22Rv1 (cell line): ENCODE results near the gene SULT4A1.

ENCODE experiments used
- CTCF ChIP-seq: fragments of 450-650 bp; IDR thresholded peaks from 2 replicates; pipeline ENCODE4 v1.5.1; 2017; ENCODE audit warnings: mild to moderate bottlenecking
- ZFX ChIP-seq: fragments of 450-650 bp; IDR thresholded peaks from 2 replicates; pipeline ENCODE4 v1.6.1; 2017; ENCODE audit warnings: antibody characterized with exemption, borderline replicate concordance

GRCh38 chr22:43828998-43829782 is 33.1 kb downstream of the SULT4A1 start:
- TF ChIP-seq CTCF (no peak), ZFX (no peak)
